HK-2 (cell line): ENCODE results near the gene OR12D2.
"Not testable (repeated sequence)": the region's sequence is repeated elsewhere in the genome, so short reads cannot be mapped to it uniquely, and the experiment has no call there.

ENCODE experiments used
- DNase-seq: peaks from one replicate; pipeline ENCODE4 v3.0.0-alpha.2; 2018; ENCODE audit not compliant: unreplicated experiment

OR12D2 gene, protein sequence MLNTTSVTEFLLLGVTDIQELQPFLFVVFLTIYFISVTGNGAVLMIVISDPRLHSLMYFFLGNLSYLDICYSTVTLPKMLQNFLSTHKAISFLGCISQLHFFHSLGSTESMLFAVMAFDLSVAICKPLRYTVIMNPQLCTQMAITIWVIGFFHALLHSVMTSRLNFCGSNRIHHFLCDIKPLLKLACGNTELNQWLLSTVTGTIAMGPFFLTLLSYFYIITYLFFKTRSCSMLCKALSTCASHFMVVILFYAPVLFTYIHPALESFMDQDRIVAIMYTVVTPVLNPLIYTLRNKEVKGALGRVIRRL

DNA sequence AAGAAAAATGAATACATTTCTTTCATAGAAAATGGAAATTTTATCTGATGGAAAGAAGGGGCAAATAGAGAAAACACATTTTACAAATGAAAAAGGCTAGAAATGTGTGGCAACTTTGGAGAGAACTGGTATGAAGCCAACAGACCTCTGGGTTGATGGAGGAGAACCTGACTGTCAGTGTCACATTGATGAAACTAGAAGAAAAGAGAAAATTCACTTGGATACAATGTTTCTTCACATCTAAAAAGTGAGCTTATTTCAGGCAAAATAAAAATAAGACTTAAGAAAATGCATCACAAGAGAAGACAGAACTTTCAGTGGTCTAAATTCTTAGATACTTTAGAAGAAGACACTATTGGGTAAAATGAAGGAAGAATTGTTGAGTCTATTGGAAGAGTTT lies at the start of gene OR12D2:
TSS of gene OR12D2 (plus strand) at position 301 of the 400 bp plus-strand sequence. CDS start 1,069 bp downstream, outside the sequence.
- DNase-seq: no peak

DNA sequence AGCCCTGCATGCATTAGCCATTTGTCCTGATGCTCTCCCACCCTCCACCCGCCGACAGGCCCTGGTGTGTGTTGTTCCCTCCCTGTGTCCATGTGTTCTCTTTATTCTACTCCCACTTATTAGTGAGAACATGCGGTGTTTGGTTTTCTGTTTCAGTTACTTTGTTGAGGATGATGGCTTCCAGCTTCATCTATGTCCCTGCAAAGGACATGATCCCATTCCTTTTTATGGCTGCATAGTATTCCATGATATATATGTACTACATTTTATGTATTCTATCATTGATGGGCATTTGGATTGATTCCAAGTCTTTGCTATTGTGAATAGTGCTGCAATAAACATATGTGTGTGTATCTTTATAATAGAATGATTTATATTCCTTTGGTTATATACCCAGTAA lies 46.1 kb upstream of the OR12D2 start:
- DNase-seq: not testable (repeated sequence)

DNA sequence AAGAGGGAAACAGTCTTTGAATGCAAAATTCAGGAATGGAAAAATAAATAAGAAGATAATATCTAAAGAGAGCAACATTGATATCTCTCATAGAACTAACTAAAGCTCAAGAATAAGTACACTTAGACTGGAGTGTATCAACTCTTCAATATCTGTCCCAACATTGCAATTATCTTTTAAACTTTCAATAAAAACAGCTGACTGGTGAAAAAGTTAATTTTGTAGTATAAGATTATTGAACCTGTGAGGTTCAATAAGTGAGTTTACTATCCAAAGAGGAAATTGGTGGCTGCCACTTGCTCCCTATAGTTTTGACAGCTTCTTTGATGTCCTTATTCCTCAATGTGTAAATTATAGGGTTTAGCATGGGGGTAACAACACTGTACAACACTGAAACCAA lies 40.5 kb upstream of the OR12D2 start:
- DNase-seq: no peak

DNA sequence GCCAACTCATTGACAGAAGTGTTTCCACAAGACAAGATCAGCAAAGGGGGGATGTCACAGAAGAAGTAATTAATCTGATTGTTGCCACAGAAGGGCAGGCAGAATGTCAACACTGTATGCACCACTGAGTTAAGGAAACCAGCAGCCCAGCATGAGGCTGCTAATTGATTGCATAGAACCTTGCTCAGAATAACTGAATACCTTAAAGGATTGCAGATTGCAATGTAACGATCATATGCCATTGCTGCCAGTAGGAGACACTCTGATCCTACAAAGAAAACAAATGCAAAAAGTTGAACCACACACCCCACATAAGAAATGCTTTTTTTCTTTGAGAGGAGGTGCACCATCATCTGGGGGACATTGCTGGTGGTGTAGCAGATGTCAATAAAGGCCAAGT lies 39.8 kb upstream of the OR12D2 start:
- no peak for DNase-seq

DNA sequence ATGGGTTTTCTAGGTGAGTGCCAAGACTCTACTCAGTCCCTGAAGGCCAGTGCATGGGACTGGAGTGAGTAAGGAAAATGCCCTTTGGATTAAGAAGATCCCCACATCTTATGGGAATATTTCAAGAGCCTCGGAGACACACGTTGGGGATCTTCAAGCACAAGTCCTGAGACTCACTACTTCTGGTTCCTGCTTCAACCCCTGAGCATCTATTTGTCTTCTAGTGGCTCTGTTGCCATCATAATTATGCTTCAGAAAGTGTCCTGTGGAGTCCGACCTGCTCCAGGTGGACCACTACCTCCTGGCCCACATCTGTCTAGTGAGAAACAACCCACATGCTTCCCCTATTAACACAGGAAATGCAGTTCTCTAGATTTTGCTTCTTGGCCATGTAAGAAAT lies 26.7 kb upstream of the OR12D2 start, which contains the start of gene OR5V1:
TSS of gene OR5V1 (minus strand) at position 101 of the 400 bp plus-strand sequence. CDS start 12,670 bp downstream, outside the sequence.
- no peak for DNase-seq

DNA sequence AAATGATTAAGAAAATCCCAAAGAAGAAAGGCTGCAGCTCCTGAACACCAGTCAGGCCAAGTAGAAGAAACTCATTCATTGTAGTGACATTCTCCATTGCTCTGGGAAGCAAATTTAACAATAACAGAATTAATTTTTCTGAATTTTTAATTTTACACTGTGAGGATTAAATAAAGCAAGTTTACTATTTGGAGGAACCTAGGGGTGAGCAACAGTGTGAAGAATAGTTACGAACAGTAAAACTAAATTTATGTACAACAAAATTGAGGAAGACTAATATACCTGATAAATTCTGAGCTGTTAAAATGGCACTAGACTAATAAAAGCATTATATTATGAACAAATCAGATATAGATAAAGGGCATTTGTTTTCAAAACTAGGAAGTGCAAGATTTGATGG lies 20.2 kb upstream of the OR12D2 start, which contains the start of gene OR12D3:
TSS of gene OR12D3 (minus strand) at position 101 of the 400 bp plus-strand sequence. CDS start at position 97, 4 bp downstream.
- no peak for DNase-seq

DNA sequence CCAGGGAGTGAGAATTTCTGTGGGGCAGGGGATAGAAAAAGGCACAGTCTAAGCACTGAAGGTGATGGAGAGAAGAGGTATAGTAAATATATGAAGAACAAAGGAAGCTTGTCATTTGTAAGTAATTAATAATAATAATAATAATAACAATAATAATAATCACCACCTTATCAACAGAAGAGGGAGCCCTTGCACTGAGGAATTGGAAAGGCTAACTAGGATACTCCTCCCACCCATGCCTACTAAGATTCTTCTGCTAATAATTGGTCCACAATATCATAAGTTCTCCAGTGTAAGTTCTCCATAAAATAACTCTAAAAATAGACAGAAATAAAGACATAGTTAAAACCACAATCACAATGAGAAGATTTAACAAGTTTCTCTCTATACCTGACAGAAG lies 19.4 kb upstream of the OR12D2 start:
- no peak for DNase-seq

DNA sequence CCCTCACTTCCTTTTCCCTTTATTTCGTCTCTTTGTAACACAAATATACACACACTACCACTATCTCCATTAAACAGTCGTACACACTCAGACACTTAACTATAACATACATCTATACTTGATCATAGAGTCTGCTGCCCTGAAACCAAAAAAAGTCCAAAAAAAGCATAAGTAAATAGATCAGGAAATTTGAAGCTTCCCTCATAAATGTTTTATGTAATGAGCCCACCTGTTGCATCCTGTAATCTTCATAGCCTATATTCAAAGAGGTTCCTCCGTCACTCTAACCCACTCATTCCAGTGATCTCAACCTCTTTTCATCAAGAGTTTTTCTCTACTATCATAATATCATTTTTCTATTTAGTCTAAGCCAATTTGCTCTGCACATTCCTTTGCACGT lies 6.9 kb upstream of the OR12D2 start:
- no peak for DNase-seq

DNA sequence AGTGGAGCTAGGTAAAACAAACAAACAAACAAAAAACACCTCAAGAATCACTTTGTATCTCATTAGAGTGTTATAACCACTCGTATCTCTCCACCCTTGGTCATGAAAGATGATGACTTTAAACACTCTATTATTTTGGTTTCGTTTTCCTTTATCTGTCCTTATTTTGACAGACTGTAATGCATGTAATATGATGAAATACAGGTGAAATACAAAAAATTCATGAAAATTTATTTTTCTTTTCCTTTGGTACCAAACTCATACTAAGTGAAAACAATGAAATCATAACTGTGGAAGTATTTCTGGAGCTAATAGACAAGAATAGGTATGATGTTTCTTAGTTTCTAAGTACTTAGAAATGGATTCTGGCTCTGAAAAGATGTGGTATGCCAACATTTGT lies 4.1 kb downstream of the OR12D2 start:
- DNase-seq: no peak

DNA sequence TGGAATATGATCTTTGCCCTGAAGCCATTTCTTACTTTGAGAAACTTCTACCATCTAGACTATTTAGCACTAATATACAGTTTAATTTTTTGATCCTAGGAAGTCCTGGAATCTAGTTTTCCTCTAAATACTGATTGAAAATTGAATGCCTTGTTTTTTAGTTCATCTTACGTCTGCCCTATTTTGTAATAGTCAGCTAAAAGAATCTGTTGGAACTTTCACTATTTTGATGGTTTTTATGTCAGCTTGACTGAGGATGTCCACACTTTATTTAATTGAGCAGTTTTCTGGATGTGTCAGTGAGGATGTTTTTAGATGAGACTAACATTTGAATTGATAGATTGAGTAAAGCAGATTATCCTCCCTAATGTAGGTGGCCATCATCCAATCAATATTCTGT lies 8.4 kb downstream of the OR12D2 start:
- DNase-seq: no peak

DNA sequence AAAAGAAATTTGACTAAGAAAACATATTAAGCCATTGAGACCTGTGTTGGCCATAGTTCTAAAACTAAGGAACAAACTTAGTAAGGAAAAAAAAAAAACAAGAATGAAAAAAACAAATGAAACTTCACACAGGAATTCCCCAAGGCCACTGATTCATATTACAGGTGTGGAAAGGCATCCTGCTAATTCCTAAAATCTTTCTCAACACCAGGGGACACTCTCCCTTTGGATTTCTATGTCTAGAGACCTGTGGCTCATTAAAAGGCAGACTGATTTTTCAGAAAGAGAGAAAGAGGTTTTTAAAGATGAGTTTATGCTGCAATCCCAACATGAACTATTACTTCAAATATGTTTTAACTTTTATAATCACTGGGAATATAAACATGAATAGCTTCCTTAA lies 19.2 kb downstream of the OR12D2 start, which contains the start of gene OR12D1:
TSS of gene OR12D1 (plus strand) at position 341 of the 400 bp plus-strand sequence.
- no peak for DNase-seq

DNA sequence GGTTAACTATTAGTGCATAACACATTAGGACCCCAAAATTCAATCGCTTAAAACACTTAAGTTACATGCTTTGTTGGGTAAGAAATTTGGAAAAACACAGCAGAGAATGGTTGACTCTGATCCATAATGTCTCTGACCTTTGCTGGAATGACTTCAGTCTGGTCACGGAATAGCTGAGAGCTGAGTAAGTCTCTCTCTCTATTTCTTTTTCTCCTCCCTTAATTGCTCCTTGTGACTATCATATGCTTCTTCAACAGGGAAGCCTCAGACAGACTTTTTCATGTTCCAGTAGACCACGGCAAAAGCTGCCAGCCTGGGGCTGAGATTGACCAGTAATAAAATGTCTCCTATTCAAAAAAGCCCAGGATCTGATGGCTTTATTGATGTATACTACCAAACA lies 24.1 kb downstream of the OR12D2 start:
- DNase-seq: no peak

DNA sequence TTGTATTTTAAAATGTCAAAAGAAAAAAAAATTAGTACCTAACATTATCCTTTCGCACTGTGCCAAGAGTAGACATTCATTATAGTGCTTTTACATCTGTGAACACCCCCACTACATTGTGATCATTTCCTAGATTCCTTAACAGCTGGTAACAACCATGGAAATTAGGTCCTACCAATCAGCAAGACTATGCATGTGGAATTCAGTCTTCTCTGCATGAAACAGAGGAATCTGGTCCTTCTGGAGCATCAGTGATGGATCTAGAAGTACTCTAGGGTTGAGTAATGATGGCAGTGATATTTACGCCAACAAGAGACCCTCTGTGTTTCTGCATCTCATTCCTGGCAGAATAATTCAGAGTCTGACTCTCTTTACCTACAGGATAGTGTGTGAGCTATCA lies 28.7 kb downstream of the OR12D2 start:
- DNase-seq: no peak

DNA sequence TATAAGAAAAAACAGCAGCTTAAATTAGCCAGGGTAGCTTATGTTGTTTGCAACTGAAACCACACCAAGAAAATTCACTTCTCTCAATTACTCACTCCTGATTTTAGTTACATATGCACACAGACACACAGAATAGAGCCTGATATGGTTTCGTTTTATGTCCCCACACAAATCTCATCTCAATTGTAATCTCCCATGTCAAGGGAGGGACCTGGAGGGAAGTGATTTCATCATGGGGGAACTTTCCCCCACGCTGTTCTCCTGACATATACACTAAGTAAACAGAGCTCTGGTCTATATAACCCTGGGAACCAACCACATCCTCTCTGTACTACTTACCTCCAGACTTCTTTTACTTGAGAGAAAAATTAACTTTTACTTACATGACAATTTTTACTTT lies 29.1 kb downstream of the OR12D2 start:
- DNase-seq: no peak

DNA sequence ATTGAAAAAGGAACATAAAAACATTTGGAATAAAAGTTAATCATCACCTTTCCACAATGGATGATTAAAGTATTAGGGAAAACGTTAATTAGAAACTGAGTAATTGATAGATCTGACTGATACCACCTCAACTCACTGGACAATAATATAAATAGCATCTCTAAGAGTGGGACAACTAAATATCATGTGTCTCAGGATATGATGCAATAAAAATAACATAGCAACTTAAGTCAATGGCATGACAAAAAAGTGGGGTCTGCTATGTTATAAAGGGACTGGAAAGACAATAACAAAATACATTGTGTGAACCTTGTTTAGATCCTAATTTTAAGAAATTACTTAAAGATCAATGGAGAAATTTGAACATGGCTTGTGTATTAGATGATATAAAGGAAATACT lies 29.6 kb downstream of the OR12D2 start:
- no peak for DNase-seq

DNA sequence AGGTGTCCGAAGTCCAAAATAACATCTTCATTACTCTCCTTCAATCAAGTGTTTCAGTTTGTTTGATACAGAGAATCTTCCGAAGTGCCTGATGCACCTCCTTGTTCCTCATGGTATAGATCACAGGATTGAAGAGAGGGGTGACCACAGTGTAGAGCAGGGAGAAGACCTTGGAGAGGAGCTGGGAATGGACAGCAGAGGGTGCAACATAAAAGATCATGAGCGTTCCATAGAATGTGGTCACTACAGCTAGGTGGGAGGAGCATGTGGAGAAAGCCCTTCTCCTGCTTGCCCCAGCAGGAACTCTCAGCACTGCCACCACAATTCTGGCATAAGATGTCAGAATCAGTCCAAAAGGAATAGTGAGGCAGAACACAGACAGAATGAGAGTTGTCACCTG lies 31.2 kb downstream of the OR12D2 start:
- no peak for DNase-seq

DNA sequence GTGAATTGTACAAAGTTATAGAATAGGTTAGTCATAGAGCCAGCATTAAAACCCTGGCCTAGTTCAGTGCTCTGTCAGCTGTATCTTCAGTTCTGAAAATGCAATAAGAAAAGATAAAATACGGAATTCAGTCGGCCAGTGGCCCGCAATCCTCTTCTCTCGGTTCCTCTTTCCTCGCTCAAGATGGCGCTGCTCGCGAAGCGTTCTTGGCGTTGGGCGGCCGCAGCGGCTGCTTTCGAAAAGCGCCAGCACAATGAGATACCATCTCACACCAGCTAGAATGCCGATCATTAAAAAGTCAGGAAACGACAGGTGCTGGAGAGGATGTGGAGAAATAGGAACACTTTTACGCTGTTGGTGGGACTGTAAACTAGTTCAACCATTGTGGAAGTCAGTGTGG lies 41.3 kb downstream of the OR12D2 start:
- not testable (repeated sequence) for DNase-seq

DNA sequence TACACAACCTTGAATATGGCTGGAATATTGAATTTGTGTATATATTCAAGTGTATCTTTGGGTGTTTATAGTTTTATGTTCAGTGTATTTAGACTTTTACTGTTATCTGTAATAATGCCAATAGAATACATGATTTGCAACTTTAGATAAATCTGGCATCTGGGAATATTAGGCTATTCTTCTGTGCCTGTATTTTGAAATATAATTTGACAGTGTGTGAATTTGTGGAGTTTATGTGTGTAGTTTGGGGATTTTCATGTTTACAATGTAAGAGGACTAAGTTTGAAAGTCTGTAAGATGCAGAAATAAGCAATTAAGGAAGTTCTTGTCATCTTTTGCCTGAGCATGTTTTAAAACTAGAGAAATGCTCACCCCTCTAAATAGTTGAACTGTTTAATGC lies 43.6 kb downstream of the OR12D2 start, which contains the start of gene OR10C1:
TSS of gene OR10C1 (plus strand) at position 301 of the 400 bp plus-strand sequence. CDS start 710 bp downstream, outside the sequence.
- no peak for DNase-seq

DNA sequence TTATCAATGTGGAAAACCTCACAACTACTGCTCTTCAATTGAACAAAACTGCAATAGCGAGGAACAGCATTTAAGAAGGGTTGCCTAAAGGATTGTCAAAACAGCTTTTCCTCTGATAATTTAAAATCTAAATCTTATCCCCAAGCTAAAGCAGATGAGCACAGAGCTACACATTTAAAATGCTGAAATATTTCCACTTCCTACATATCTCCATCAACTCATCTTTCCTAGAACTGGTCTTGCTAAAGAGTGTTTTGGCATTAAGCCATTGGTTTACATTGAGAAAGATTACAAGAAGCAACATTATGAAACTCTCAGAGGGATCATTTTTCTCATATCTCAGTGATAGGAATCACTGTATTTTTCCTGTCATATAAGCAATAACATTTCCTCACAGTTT lies 47.3 kb downstream of the OR12D2 start:
- no peak for DNase-seq

DNA sequence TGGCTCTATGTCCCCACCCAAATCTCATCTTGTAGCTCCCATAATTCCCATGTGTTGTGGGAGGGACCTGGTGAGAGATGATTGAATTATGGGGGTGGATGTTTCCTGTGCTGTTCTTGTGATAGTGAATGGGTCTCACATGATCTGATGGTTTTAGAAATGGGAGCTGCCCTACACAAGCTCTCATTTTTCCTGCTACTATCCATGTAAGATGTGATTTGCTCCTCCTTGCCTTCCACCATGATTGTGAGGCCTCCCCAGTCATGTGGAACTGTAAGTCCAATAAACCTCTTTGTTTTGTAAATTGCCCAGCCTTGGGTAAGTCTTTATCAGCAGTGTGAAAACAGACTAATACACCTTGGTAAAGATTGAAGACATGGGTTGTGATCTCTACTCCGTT lies 48.6 kb downstream of the OR12D2 start:
- not testable (repeated sequence) for DNase-seq
